SK-N-SH treated with all-trans-retinoic acid at 6 μM for 48 hours (cell line): Measurements from ENCODE around the gene HYPK.

ENCODE experiments used
- ATAC-seq: fragments of 200-7000 bp; cut with Tn5 transposase; 3 replicates; pipeline ENCODE4 v1.9.1; 2020; ENCODE audit warnings: mild to moderate bottlenecking, moderate library complexity
- ARNTL ChIP-seq: fragments of 450-650 bp; formaldehyde crosslinking; IDR thresholded peaks from 2 replicates; pipeline ENCODE4 v1.5.0; 2020; ENCODE audit warnings: low read depth, mild to moderate bottlenecking, moderate library complexity, borderline replicate concordance
- BACH2 ChIP-seq: fragments of 250-450 bp; sonication (Bioruptor Pico); IDR thresholded peaks from 2 replicates; pipeline ENCODE4 v1.9.0; 2021; ENCODE audit warnings: mild to moderate bottlenecking, borderline replicate concordance
- CREB5 ChIP-seq: fragments of 250-450 bp; sonication (Bioruptor Pico); IDR thresholded peaks from 2 replicates; pipeline ENCODE4 v1.5.1; 2020; ENCODE audit warnings: low read depth, mild to moderate bottlenecking, moderate library complexity
- CSDC2 ChIP-seq: fragments of 250-450 bp; sonication (Bioruptor Pico); IDR thresholded peaks from 2 replicates; pipeline ENCODE4 v1.5.0; 2020; ENCODE audit warnings: mild to moderate bottlenecking, moderate library complexity
- CSRNP3 ChIP-seq: fragments of 250-450 bp; sonication (Bioruptor Pico); IDR thresholded peaks from 2 replicates; pipeline ENCODE4 v1.5.1; 2021; ENCODE audit warnings: mild to moderate bottlenecking, moderate library complexity
- ESRRG ChIP-seq: fragments of 250-450 bp; sonication (Bioruptor Pico); IDR thresholded peaks from 2 replicates; pipeline ENCODE4 v1.6.1; 2021; ENCODE audit warnings: mild to moderate bottlenecking
- GLIS3 ChIP-seq: fragments of 250-450 bp; sonication (Bioruptor Pico); IDR thresholded peaks from 2 replicates; pipeline ENCODE4 v1.5.0; 2020; ENCODE audit warnings: mild to moderate bottlenecking, moderate library complexity
- ISL1 ChIP-seq: fragments of 250-450 bp; sonication (Bioruptor Pico); IDR thresholded peaks from 2 replicates; pipeline ENCODE4 v2.1.2; 2022; ENCODE audit warnings: mild to moderate bottlenecking, moderate library complexity
- OSR1 ChIP-seq: fragments of 250-450 bp; sonication (Bioruptor Pico); IDR thresholded peaks from 2 replicates; pipeline ENCODE4 v1.8.0; 2022; ENCODE audit warnings: moderate library complexity, mild to moderate bottlenecking, inconsistent platforms
- PATZ1 ChIP-seq: fragments of 250-450 bp; sonication (Bioruptor Pico); IDR thresholded peaks from 2 replicates; pipeline ENCODE4 v1.8.0; 2020; ENCODE audit warnings: mild to moderate bottlenecking, moderate library complexity, borderline replicate concordance
- POU6F1 ChIP-seq: fragments of 250-450 bp; sonication (Bioruptor Pico); IDR thresholded peaks from 2 replicates; pipeline ENCODE4 v1.8.0; 2021; ENCODE audit warnings: low read depth, mild to moderate bottlenecking, moderate library complexity, borderline replicate concordance
- RARB ChIP-seq: fragments of 250-450 bp; sonication (Bioruptor Pico); IDR thresholded peaks from 2 replicates; pipeline ENCODE4 v1.8.0; 2021; ENCODE audit warnings: mild to moderate bottlenecking, moderate library complexity
- SNAI2 ChIP-seq: fragments of 250-450 bp; sonication (Bioruptor Pico); IDR thresholded peaks from 2 replicates; pipeline ENCODE4 v1.5.0; 2020; ENCODE audit warnings: mild to moderate bottlenecking, moderate library complexity
- TCF4 ChIP-seq: fragments of 250-450 bp; sonication (Bioruptor Pico); IDR thresholded peaks from 2 replicates; pipeline ENCODE4 v1.8.0; 2021; ENCODE audit warnings: mild to moderate bottlenecking, moderate library complexity, borderline replicate concordance
- TSHZ2 ChIP-seq: fragments of 250-450 bp; sonication (Bioruptor Pico); IDR thresholded peaks from 2 replicates; pipeline ENCODE4 v1.5.0; 2020; ENCODE audit warnings: mild to moderate bottlenecking, moderate library complexity
- ZC3H10 ChIP-seq: fragments of 250-450 bp; sonication (Bioruptor Pico); IDR thresholded peaks from 2 replicates; pipeline ENCODE4 v1.5.1; 2021; ENCODE audit warnings: mild to moderate bottlenecking, moderate library complexity
- ZFP3 ChIP-seq: fragments of 250-450 bp; sonication (Bioruptor Pico); IDR thresholded peaks from 2 replicates; pipeline ENCODE4 v1.5.0; 2020; ENCODE audit warnings: mild to moderate bottlenecking, moderate library complexity
- ZFP30 ChIP-seq: fragments of 450-650 bp; formaldehyde crosslinking; IDR thresholded peaks from 2 replicates; pipeline ENCODE4 v1.5.0; 2022; ENCODE audit warnings: mild to moderate bottlenecking, moderate library complexity
- ZNF565 ChIP-seq: fragments of 450-650 bp; formaldehyde crosslinking; conservative IDR thresholded peaks from 2 replicates; pipeline ENCODE4 v1.5.0; 2020; ENCODE audit warnings: low read depth, mild to moderate bottlenecking, moderate library complexity
- ZNF70 ChIP-seq: fragments of 450-650 bp; formaldehyde crosslinking; IDR thresholded peaks from 2 replicates; pipeline ENCODE4 v1.5.0; 2020; ENCODE audit warnings: mild to moderate bottlenecking, moderate library complexity
- ZNF8 ChIP-seq: fragments of 450-650 bp; formaldehyde crosslinking; IDR thresholded peaks from 2 replicates; pipeline ENCODE4 v1.5.0; 2020; ENCODE audit warnings: mild to moderate bottlenecking, moderate library complexity

The HYPK gene

GRCh38 chr15:43794269-43795037, 5.9 kb upstream of the HYPK start:
- TF ChIP-seq ZNF8 (CRISPR knock-in tag), result no peak
- no peak for TF ChIP-seq CSRNP3 (CRISPR knock-in tag)
- no peak for TF ChIP-seq SNAI2 (CRISPR knock-in tag)
- TF ChIP-seq ARNTL (CRISPR knock-in tag), result no peak
- TF ChIP-seq ZFP3 (CRISPR knock-in tag), result no peak
- no peak for TF ChIP-seq ISL1 (CRISPR knock-in tag)
- no peak for TF ChIP-seq ZC3H10
- TF ChIP-seq OSR1 (CRISPR knock-in tag), result no peak
- no peak for TF ChIP-seq PATZ1 (CRISPR knock-in tag)
- ATAC-seq, result no peak; the same call in 2 of the 3 replicates

- no peak for ATAC-seq
- TF ChIP-seq TSHZ2 (CRISPR knock-in tag), result no peak
- no peak for TF ChIP-seq GLIS3 (CRISPR knock-in tag)
- no peak for TF ChIP-seq ESRRG (CRISPR knock-in tag)
- TF ChIP-seq CREB5, result no peak
- no peak for TF ChIP-seq RARB (CRISPR knock-in tag)
- no peak for TF ChIP-seq CSDC2
- no peak for TF ChIP-seq PATZ1 (CRISPR knock-in tag)
- TF ChIP-seq ZFP3 (CRISPR knock-in tag), result no peak
- no peak for TF ChIP-seq ZC3H10
- TF ChIP-seq ZFP30 (CRISPR knock-in tag), result no peak
- TF ChIP-seq ZNF565 (CRISPR knock-in tag), result no peak
- no peak for TF ChIP-seq ZNF70
- no peak for TF ChIP-seq ARNTL (CRISPR knock-in tag)
- no peak for TF ChIP-seq ZNF8 (CRISPR knock-in tag)
- no peak for TF ChIP-seq TCF4 (CRISPR knock-in tag)
Measured at GRCh38 chr15:43795197-43795596, 5.2 kb upstream of the HYPK start.

- no peak for ATAC-seq
- no peak for TF ChIP-seq POU6F1
- no peak for TF ChIP-seq ZFP3 (CRISPR knock-in tag)
- TF ChIP-seq RARB (CRISPR knock-in tag), result no peak
- TF ChIP-seq BACH2 (CRISPR knock-in tag), result no peak
- TF ChIP-seq PATZ1 (CRISPR knock-in tag), result no peak
- no peak for TF ChIP-seq GLIS3 (CRISPR knock-in tag)
- no peak for TF ChIP-seq CREB5
- TF ChIP-seq ISL1 (CRISPR knock-in tag), result no peak
- TF ChIP-seq ZC3H10, result no peak
- TF ChIP-seq ESRRG (CRISPR knock-in tag), result no peak
Measured at GRCh38 chr15:43795997-43796396, 4.4 kb upstream of the HYPK start.
